Loucy (cell line): Measurements from ENCODE around the gene BRAF.

Experiments used
- EZH2phosphoT487 ChIP-seq: fragments of 200-600 bp; IDR thresholded peaks from 2 replicates; pipeline ENCODE4 v1.6.1; 2018; ENCODE audit warnings: antibody characterized with exemption, mild to moderate bottlenecking, moderate library complexity, borderline replicate concordance
- TF ChIP-seq, protein P1 (sequence below): fragments of 200-600 bp; sonication (generic); conservative IDR thresholded peaks from 2 replicates; pipeline ENCODE4 v1.5.1; 2014; ENCODE audit warnings: mild to moderate bottlenecking, antibody characterized with exemption, low read length

DNA sequence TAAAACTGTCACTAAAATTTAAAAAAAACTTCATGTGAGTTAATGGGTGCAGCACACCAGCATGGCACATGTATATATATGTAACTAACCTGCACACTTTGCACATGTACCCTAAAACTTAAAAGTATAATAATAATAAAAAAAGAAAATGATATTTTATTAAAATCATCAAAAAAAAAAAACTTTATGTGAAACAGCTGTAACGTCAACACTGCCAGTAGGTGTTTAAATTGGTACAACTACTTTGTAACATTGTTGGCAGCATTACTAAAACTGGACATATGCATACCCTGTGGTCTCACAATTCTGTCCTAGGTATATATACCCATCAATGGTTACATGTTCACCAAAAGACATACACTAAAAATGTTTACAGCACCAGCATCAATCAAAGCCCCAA, 146.2 kb downstream of the BRAF start:
- TF ChIP-seq, protein P1, sequence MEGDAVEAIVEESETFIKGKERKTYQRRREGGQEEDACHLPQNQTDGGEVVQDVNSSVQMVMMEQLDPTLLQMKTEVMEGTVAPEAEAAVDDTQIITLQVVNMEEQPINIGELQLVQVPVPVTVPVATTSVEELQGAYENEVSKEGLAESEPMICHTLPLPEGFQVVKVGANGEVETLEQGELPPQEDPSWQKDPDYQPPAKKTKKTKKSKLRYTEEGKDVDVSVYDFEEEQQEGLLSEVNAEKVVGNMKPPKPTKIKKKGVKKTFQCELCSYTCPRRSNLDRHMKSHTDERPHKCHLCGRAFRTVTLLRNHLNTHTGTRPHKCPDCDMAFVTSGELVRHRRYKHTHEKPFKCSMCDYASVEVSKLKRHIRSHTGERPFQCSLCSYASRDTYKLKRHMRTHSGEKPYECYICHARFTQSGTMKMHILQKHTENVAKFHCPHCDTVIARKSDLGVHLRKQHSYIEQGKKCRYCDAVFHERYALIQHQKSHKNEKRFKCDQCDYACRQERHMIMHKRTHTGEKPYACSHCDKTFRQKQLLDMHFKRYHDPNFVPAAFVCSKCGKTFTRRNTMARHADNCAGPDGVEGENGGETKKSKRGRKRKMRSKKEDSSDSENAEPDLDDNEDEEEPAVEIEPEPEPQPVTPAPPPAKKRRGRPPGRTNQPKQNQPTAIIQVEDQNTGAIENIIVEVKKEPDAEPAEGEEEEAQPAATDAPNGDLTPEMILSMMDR, result no peak
- no peak for TF ChIP-seq EZH2phosphoT487
